ENCODE results near the gene HNF1A. TPM values are rescaled to one million over a fixed set of nuclear protein-coding genes. Genes with fewer than 3 reads are reported as not detected.
A peak's percentile ranks its signal among the peaks of the same experiment; 100 is the strongest.

The HNF1A gene
- total and polyA plus RNA-seq, 9 of the 15 experiments (the other 6 are each of a cell fraction or from before 2014, with no cell fraction given) = not detected

- TF ChIP-seq MTA3 (IDR thresholded peaks at IDR 0.05; ENCODE audit: borderline replicate concordance) (no peak), SIN3B (IDR thresholded peaks at IDR 0.05; ENCODE audit: low read depth) (no peak), NRF1 (conservative IDR thresholded peaks at IDR 0.05 in 1 of 2, IDR thresholded peaks at IDR 0.05 in 1 of 2) (0 out of 4 replicates have a peak, but pooled peaks of 1 of the 2 experiments have one; percentile 27), ZNF644 (tag; IDR thresholded peaks at IDR 0.05; ENCODE audit: low read depth) (peak; percentile 97), ZNF707 (CRISPR knock-in tag; conservative IDR thresholded peaks at IDR 0.05) (no peak; the same call in 1 of the 2 replicates), GTF2A2 (tag; IDR thresholded peaks at IDR 0.05) (peak; percentile 97), XRCC3 (IDR thresholded peaks at IDR 0.05) (no peak), E2F1 (CRISPR knock-in tag; IDR thresholded peaks at IDR 0.05) (no peak), ZNF445 (CRISPR knock-in tag; IDR thresholded peaks at IDR 0.05; ENCODE audit: low read depth) (no peak), ZNF695 (CRISPR knock-in tag; IDR thresholded peaks at IDR 0.05) (no peak), MECOM (CRISPR knock-in tag; IDR thresholded peaks at IDR 0.05) (peak; percentile 81), HDAC6 (IDR thresholded peaks at IDR 0.05; ENCODE audit: low read depth, low read length) (no peak), ZNF239 (CRISPR knock-in tag; IDR thresholded peaks at IDR 0.05) (peak; percentile 71), ZNF589 (CRISPR knock-in tag; IDR thresholded peaks at IDR 0.05; ENCODE audit: low read depth) (peak; percentile 98), SPI1 (IDR thresholded peaks at IDR 0.05; ENCODE audit: borderline replicate concordance, low read depth, low read length) (no peak), HOMEZ (CRISPR knock-in tag; IDR thresholded peaks at IDR 0.05) (no peak), CBX3 (IDR thresholded peaks at IDR 0.05; ENCODE audit: borderline replicate concordance in 1 of 2, low read length in 2 of 2) (peak in 1 of 2 experiments; percentile 33; a peak in 1 of 3 replicates), ZBTB26 (CRISPR knock-in tag; IDR thresholded peaks at IDR 0.05) (no peak), ZNF740 (CRISPR knock-in tag; IDR thresholded peaks at IDR 0.05) (no peak), ZNF740 (tag; IDR thresholded peaks at IDR 0.05) (peak in 1 of 2 experiments; percentile 96; a peak in 2 of 4 replicates), ADNP (tag; IDR thresholded peaks at IDR 0.05) (no peak), NR4A1 (CRISPR knock-in tag; IDR thresholded peaks at IDR 0.05) (no peak), NR4A1 (tag; IDR thresholded peaks at IDR 0.05) (peak; percentile 97), ZNF699 (CRISPR knock-in tag; IDR thresholded peaks at IDR 0.05; ENCODE audit: insufficient replicate concordance) (no peak)
These were observed 39.7 kb downstream of the HNF1A start (continued) for GRCh38 chr12:121017966-121018491.

Measured in K562 (cell line).